Middle frontal gyrus (tissue), 1 donor: Measurements from ENCODE around the gene EML6.
A peak's percentile ranks its signal among the peaks of the same experiment; 100 is the strongest.

Experiments used
- DNase-seq: peaks from one replicate; pipeline ENCODE4 v3.0.0-alpha.2; 2015; ENCODE audit warnings: low spot score; ENCODE audit errors: extremely low spot score

The EML6 gene

GRCh38 chr2:54995553-54995952 lies 272.1 kb downstream of the EML6 start:
- DNase-seq, result no peak

GRCh38 chr2:54997826-54998225 lies 274.4 kb downstream of the EML6 start:
- DNase-seq, result no peak

- no peak for DNase-seq
These were observed 275.7 kb downstream of the EML6 start for GRCh38 chr2:54999182-54999581.

GRCh38 chr2:55000341-55000740 lies 276.9 kb downstream of the EML6 start:
- DNase-seq, result no peak

- no peak for DNase-seq
These were observed 278.3 kb downstream of the EML6 start for GRCh38 chr2:55001716-55002115.

GRCh38 chr2:55003706-55004639 lies 280.5 kb downstream of the EML6 start:
- no peak for DNase-seq

- DNase-seq, result no peak
These were observed 282.8 kb downstream of the EML6 start for GRCh38 chr2:55006306-55006705.

GRCh38 chr2:55009277-55010060 lies 286.0 kb downstream of the EML6 start:
- no peak for DNase-seq

GRCh38 chr2:55010149-55010591 lies 286.7 kb downstream of the EML6 start:
- DNase-seq, result peak; percentile 51

- no peak for DNase-seq
These were observed 287.5 kb downstream of the EML6 start for GRCh38 chr2:55010915-55011314.

- DNase-seq, result no peak
These were observed 288.6 kb downstream of the EML6 start for GRCh38 chr2:55011831-55012671.

- no peak for DNase-seq
These were observed 289.4 kb downstream of the EML6 start for GRCh38 chr2:55012672-55013484.

- no peak for DNase-seq
These were observed 290.5 kb downstream of the EML6 start for GRCh38 chr2:55013936-55014335.

- no peak for DNase-seq
These were observed 291.8 kb downstream of the EML6 start for GRCh38 chr2:55014962-55015939.

GRCh38 chr2:55017428-55017827 lies 294.0 kb downstream of the EML6 start:
- no peak for DNase-seq

GRCh38 chr2:55017880-55018279 lies 294.4 kb downstream of the EML6 start:
- DNase-seq, result no peak

GRCh38 chr2:55018619-55019018 lies 295.2 kb downstream of the EML6 start:
- no peak for DNase-seq

- DNase-seq, result no peak
These were observed 296.2 kb downstream of the EML6 start for GRCh38 chr2:55019526-55020258.
